Esophagus squamous epithelium (tissue), 4 donors: ENCODE results near the gene UBE2I.

ENCODE experiments used
- CTCF ChIP-seq, 6 experiments: fragments of 450-650 bp in 4 of 6; fragments of 200-600 bp in 2 of 6; sonication (generic) in 2 of 6; IDR thresholded peaks; one replicate each; pipeline ENCODE4 v1.5.1; 2016 to 2019; ENCODE audit warnings: antibody characterized with exemption in 6 of 6, mild to moderate bottlenecking in 4 of 6, moderate library complexity in 4 of 6
- POLR2A ChIP-seq, 4 donors: fragments of 450-650 bp; IDR thresholded peaks; one replicate each; pipeline ENCODE4 v1.6.1; 2017; ENCODE audit warnings: antibody characterized with exemption in 4 of 4, mild to moderate bottlenecking in 4 of 4, moderate library complexity in 3 of 4

- TF ChIP-seq POLR2A (IDR thresholded peaks at IDR 0.05), result no peak
- TF ChIP-seq CTCF (IDR thresholded peaks at IDR 0.05), result no peak
Measured at GRCh38 chr16:1336619-1337018, 27.2 kb downstream of the UBE2I start.
